GM19468 (cell line): Measurements from ENCODE around the gene MYBPC2.

ENCODE experiments used
- ATAC-seq: cut with Tn5 transposase; IDR thresholded peaks from one replicate; pipeline ENCODE4 v1.9.1; 2021; ENCODE audit warnings: mild to moderate bottlenecking, moderate library complexity, moderate number of reproducible peaks; ENCODE audit not compliant: unreplicated experiment; ENCODE audit errors: extremely low read depth

The MYBPC2 gene

GRCh38 chr19:50477751-50478515 is 45.2 kb downstream of the MYBPC2 start:
- no peak for ATAC-seq

GRCh38 chr19:50478901-50479715 is 46.4 kb downstream of the MYBPC2 start:
- no peak for ATAC-seq

GRCh38 chr19:50479761-50480251 is 47.1 kb downstream of the MYBPC2 start:
- ATAC-seq = no peak

GRCh38 chr19:50480281-50481111 is 47.8 kb downstream of the MYBPC2 start:
- ATAC-seq = no peak

GRCh38 chr19:50481351-50482149 is 48.9 kb downstream of the MYBPC2 start:
- no peak for ATAC-seq

- no peak for ATAC-seq
These were observed 49.7 kb downstream of the MYBPC2 start for GRCh38 chr19:50482271-50482855.

GRCh38 chr19:50482916-50483315 is 50.2 kb downstream of the MYBPC2 start:
- ATAC-seq = no peak

GRCh38 chr19:50485284-50485955 is 52.7 kb downstream of the MYBPC2 start:
- no peak for ATAC-seq

- ATAC-seq = no peak
These were observed 54.3 kb downstream of the MYBPC2 start for GRCh38 chr19:50486823-50487515.

GRCh38 chr19:50488389-50489194 is 55.9 kb downstream of the MYBPC2 start:
- ATAC-seq = no peak

GRCh38 chr19:50489461-50490011 is 56.8 kb downstream of the MYBPC2 start:
- no peak for ATAC-seq

- ATAC-seq = no peak
These were observed 57.7 kb downstream of the MYBPC2 start for GRCh38 chr19:50490411-50490811.

GRCh38 chr19:50490991-50491472 is 58.3 kb downstream of the MYBPC2 start:
- no peak for ATAC-seq

- ATAC-seq = no peak
These were observed 59.8 kb downstream of the MYBPC2 start for GRCh38 chr19:50492303-50493052.

- no peak for ATAC-seq
These were observed 60.5 kb downstream of the MYBPC2 start for GRCh38 chr19:50493171-50493570.
